Adrenal gland (tissue), 5 donors: ENCODE results near the gene ESRRB.

Experiments
- POLR2A ChIP-seq, 2 donors: fragments of 450-650 bp; IDR thresholded peaks; one replicate each; pipeline ENCODE4 v1.6.1; 2017; ENCODE audit warnings: antibody characterized with exemption in 2 of 2, mild to moderate bottlenecking in 2 of 2, moderate library complexity in 1 of 2
- TF ChIP-seq, protein P1 (sequence below), 6 experiments: fragments of 450-650 bp in 4 of 6; fragments of 200-600 bp in 2 of 6; sonication (generic) in 1 of 6; IDR thresholded peaks; 1 replicate in 5 of 6; 2 replicates in 1 of 6; pipeline versions ENCODE4 v1.5.1 to v1.8.0; 2016 to 2021; ENCODE audit warnings: antibody characterized with exemption in 6 of 6, mild to moderate bottlenecking in 2 of 6, moderate library complexity in 1 of 6
- donor health status: DM: no; HTN: no; CAD: no.

DNA sequence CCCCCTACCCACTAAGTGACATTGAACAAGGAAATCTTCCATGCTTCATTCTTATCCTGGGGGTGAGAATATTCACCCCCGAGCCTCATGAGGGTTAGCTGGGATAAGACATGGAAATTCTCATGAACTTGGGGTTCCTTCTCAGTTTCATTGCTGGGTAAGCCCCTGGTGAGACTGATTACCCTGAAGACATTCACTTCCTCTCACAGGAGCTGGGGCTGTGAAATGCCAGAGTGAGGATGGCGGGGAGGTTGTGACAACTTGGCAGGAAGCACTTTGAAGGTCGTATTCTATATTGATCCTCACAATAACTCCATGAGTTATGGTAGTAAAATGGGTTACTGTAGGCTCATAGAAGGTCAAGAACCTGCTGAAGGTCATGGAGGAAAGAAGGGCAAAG, 43.5 kb downstream of the ESRRB start:
- TF ChIP-seq POLR2A (IDR thresholded peaks at IDR 0.05): no peak
- TF ChIP-seq, protein P1, sequence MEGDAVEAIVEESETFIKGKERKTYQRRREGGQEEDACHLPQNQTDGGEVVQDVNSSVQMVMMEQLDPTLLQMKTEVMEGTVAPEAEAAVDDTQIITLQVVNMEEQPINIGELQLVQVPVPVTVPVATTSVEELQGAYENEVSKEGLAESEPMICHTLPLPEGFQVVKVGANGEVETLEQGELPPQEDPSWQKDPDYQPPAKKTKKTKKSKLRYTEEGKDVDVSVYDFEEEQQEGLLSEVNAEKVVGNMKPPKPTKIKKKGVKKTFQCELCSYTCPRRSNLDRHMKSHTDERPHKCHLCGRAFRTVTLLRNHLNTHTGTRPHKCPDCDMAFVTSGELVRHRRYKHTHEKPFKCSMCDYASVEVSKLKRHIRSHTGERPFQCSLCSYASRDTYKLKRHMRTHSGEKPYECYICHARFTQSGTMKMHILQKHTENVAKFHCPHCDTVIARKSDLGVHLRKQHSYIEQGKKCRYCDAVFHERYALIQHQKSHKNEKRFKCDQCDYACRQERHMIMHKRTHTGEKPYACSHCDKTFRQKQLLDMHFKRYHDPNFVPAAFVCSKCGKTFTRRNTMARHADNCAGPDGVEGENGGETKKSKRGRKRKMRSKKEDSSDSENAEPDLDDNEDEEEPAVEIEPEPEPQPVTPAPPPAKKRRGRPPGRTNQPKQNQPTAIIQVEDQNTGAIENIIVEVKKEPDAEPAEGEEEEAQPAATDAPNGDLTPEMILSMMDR (IDR thresholded peaks at IDR 0.05): no peak
